ENCODE results near the gene GAB1. TPM values are rescaled to one million over a fixed set of nuclear protein-coding genes. Genes with fewer than 3 reads are reported as not detected.

The GAB1 gene
- total and polyA plus RNA-seq, 2 of the 8 experiments (the other 6 are each of a cell fraction or from before 2014, with no cell fraction given), result 6.8 to 21.3 TPM

- Histone ChIP-seq H3K23ac (ENCODE audit: insufficient read length) (no peak overlapping the region), H3K4me1 (replicated peaks in 1 of 4; ENCODE audit: control insufficient read depth in 3 of 4, insufficient read depth in 4 of 4, low read length in 3 of 4) (peaks cover 2 to 15% (median 8%) of the 10 kb centered on the region in 4 experiments; a peak in 4 of 7 replicates), H3K9me3 (ENCODE audit: insufficient read depth in 2 of 2, low read depth in 1 of 2, low read length in 1 of 2) (no peaks in the 10 kb centered on the region), H3K27ac (ENCODE audit: low read depth, low read length) (no peak overlapping the region), H3K4me3 (ENCODE audit: extremely low read depth in 1 of 4, insufficient read depth in 2 of 4, low read depth in 3 of 4, low read length in 4 of 4) (no peak overlapping the region), H3K56ac (replicated peaks; ENCODE audit: insufficient read length, low read depth, low read length) (no peak overlapping the region), H4K91ac (replicated peaks; ENCODE audit: insufficient read length, low read length) (no peak overlapping the region), H3K4ac (replicated peaks; ENCODE audit: insufficient read length, low read depth, low read length) (no peak overlapping the region), H2AFZ (ENCODE audit: low read length) (no peak overlapping the region), H2BK120ac (replicated peaks; ENCODE audit: low read depth, low read length) (no peak overlapping the region), H3K27me3 (replicated peaks in 1 of 4; ENCODE audit: control insufficient read depth in 3 of 4, extremely low read depth in 1 of 4, insufficient read depth in 3 of 4, low read length in 3 of 4) (no peaks in the 10 kb centered on the region), H3K9ac (replicated peaks in 1 of 4; ENCODE audit: extremely low read depth in 1 of 4, low read depth in 3 of 4, low read length in 3 of 4) (no peak overlapping the region), H2BK15ac (ENCODE audit: low read length) (no peak overlapping the region), H3K79me2 (ENCODE audit: control insufficient read depth in 1 of 2, insufficient read depth in 2 of 2, low read length in 2 of 2) (peaks cover 0 to 20% of the 10 kb centered on the region in 2 experiments; a peak in 2 of 4 replicates), H3K14ac (ENCODE audit: insufficient read length) (no peak overlapping the region), H4K5ac (ENCODE audit: insufficient read length, low read depth, low read length) (no peak overlapping the region), H4K20me1 (replicated peaks in 1 of 2; ENCODE audit: control insufficient read depth in 1 of 2, insufficient read depth in 2 of 2, low read length in 2 of 2) (peaks cover 0 to 2% of the 10 kb centered on the region in 2 experiments), H3K36me3 (ENCODE audit: control insufficient read depth in 2 of 4, insufficient read depth in 4 of 4, low read length in 3 of 4) (no peaks in the 10 kb centered on the region), H3K79me1 (ENCODE audit: low read depth, low read length) (peaks cover 5% of the 10 kb centered on the region; the same call in 1 of the 2 replicates), H2BK5ac (ENCODE audit: low read depth, low read length) (no peak overlapping the region), H3K18ac (ENCODE audit: extremely low read depth, low read length) (no peak overlapping the region), H2AK5ac (ENCODE audit: low read depth, low read length) (no peak overlapping the region), H3K4me2 (ENCODE audit: insufficient read depth in 1 of 2, low read depth in 2 of 2, low read length in 2 of 2) (no peak overlapping the region), H2BK20ac (ENCODE audit: low read length) (no peak overlapping the region), H3K23me2 (ENCODE audit: low read depth, low read length) (no peaks in the 10 kb centered on the region), H4K8ac (ENCODE audit: extremely low read depth, insufficient read depth, low read length) (no peak overlapping the region), H2BK12ac (ENCODE audit: low read depth, low read length) (no peak overlapping the region)
- ChIA-PET POLR2A (ENCODE audit: partially characterized antibody) (interaction anchor here (1.9 kb wide), 1 partner anchor 8 kb away, joined by 5 read pairs; no protein-coding TSS in a partner anchor), CTCF (ENCODE audit: partially characterized antibody) (interaction anchor here (0.8 to 4.3 kb wide), 3 partner anchors 7 to 53 kb away, joined by 3 to 30 read pairs (median 21); no protein-coding TSS in a partner anchor)
- no peak for DNase-seq (ENCODE audit: low read depth in 1 of 2, low spot score in 2 of 2)
- no peak for TF ChIP-seq JUND (IDR thresholded peaks at IDR 0.05; ENCODE audit: low read length)
- no peak for TF ChIP-seq KDM1A (IDR thresholded peaks at IDR 0.05; ENCODE audit: borderline replicate concordance, low read length)
- TF ChIP-seq JUN (IDR thresholded peaks at IDR 0.05; ENCODE audit: low read depth, low read length), result no peak
- FAIRE-seq, result no peak
These were observed 46.4 kb downstream of the GAB1 start for GRCh38 chr4:143383005-143383574.
